Femur (tissue), 1 donor: ENCODE measurements around the gene GSE1.

ENCODE experiments used
- DNase-seq: peaks from one replicate; pipeline ENCODE4 v3.0.0-alpha.2; 2017

Gene GSE1

DNA sequence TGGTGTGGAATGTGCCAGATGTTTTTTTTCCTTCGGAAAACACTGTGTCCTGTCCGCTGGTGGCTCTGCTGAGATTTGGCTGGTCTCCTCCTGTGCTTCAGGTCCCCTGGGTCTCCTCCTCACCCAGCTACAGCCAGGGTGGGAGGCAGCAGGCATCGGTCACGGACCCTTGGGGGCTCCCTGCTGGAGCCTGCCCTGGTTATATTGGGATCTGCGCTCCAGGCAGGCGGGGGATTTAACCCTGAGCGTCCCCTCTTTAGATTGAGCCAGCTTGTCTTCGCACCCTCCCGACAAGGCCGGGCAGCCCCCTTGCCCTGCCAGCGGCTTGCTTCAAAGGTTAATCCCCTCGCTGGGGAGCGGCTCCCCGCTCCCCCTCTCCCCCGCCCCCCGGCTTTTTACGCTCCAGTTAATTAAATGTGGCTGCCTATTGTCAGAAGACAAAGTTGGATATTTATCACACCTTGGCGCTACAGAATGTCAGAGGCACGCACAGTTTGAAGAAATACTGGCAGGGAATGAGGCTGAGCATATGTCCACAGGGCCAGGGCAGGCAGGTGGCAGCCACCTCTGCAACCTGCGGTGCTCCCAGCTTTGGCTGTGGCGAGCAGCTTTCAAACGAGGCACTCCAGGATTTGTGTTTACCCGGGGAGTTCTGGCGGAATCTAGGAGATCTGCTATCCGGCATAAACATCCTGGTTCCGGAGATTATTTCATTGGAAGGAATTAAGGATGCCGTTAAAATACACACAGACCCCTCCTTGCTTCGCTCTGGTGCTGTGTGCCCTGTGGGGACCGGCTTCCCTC is 38.2 kb upstream of the GSE1 start:
- no peak for DNase-seq

DNA sequence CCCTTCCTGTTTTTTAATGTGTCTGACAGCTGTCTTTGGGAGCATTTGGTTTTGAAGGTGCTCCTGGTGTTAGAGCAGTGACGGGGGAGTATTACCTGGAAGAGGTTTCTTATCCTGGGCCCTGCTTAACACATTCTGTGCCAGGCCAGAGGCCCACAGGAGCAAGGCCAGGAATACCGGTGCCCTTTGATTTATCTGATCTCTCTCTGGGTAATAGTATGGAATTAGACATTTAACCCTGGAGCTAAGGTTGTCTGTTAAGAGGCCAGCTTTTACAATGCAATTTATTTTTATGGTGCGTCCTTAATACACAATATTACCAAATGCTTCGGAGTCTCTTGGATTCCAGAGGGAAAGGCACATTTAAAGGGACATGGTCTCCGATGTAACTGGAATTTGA is 37.2 kb upstream of the GSE1 start:
- DNase-seq, result no peak

- DNase-seq, result no peak
These were observed 36.2 kb upstream of the GSE1 start for GRCh38 chr16:85576944-85577343.

DNA sequence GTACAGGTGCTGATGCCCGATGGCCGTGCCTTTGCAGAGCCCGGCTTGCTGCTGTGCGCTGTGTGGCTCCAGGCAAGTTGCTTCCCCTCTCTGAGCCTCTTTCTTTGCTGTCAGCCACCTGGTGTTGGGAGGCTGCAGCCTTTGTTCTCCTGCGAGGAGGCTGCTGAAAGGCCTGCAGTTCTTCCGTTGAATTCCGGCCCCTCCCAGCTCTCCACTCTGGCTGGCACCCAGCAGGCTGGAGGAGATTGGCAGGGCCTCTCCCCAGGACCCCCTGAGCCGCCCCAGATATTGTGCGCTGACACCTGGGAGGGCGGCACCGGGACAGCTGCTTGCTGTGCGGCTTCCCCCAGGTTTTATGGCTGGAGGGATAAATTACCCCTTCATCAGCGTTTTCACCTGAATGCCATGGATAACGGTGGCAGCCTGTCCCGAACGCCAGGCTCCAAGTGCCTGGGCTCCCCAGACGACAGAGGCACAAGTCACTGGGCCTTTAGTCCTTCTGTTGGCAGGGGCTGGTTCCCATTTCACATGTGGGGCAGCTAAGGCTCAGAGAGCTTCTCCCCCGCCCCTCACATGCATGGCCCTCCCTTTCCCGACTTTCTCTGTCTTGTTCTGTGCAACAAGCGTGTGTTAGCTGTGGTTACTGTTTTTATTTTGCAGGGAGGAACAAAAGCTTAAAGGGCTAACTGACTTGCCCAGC is 35.1 kb upstream of the GSE1 start:
- DNase-seq, result no peak

DNA sequence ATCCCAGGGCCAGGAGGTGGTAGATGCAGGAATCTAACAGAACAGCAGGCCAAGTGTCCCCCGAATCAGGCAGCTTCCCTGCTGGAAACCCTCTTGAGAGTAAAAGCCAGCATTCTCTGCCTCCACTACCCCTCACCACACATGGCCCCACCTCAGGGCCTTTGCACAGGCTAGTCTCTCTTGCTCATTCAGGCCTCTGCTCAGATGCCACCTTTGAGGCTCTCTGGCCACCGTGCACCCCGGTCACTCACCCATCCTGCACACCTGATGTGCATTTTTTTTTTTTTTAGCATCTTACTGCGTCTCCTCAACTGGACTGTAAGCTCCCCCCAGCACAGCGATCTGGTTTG is 34.5 kb upstream of the GSE1 start:
- DNase-seq, result no peak

GRCh38 chr16:85579191-85579590 is 33.9 kb upstream of the GSE1 start:
- DNase-seq, result no peak

DNA sequence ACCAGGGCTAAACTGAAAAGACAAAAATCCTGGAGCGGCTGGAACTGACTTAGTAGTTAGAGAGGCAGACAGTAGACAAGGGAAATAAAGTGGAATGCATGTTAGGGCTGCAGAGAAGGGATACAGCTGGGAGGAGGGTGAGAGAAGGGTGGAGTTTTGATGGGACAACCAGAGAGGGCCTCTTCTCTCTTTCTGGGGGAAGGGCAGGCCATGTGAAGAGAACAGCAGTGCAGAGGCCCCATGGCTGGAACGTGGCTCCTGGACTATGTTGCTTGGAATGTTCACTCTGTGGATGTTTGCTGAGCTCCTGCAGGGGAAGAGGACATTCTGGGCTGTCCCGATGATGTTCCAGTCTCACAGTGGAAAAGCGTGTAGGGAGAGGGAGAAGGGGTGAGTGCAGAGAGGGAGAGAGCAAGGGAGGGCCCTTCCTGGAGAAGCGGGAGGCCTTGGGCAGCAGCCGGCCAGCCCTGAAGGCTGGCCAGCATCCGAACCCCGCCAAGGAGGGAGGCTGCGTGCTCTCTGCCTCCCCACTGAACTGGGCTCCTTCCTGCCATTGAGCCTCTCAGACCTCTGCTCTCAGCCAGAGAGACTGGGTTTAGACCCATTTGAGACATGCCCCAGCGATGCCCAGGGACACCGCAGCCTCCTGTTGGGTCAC is 33.1 kb upstream of the GSE1 start:
- DNase-seq, result no peak

GRCh38 chr16:85580684-85581083 is 32.4 kb upstream of the GSE1 start:
- DNase-seq, result no peak

DNA sequence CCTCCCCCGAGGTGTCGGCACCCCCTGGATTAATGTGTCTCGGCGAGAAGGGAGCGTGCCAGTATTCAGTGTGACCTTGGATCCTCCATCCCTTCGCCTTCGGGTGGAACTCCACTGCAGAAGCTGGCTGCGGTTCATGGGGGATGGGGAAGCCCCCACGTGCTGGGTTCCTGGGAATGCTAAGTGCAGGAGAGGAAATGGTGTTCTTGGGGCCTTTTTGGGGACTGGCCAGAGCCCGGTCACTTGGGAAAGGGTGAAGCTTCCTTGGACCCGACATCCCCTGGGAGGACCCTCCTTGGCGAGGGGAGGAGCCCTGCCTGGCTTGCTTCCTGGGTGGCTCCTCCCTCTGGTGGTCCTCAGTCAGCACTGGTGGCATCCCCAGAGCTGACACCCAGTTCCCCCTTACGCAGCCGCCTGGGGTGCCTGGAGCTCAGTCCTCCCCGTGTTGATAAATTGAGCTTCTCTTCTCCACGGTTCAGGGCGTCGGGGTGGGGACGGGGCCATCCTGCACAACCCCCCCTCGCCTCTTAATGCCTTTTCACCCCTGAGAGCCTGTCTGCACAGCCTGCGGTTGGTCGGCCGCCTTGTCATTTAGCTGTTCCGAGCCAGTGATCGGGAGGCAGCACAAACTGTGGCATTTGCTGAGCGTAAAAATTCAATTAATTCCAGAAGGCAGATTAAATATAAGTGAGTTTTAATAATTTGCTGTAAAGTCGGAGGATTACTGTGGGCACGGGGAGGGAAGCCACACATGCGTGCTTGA is 30.7 kb upstream of the GSE1 start:
- DNase-seq, result no peak

DNA sequence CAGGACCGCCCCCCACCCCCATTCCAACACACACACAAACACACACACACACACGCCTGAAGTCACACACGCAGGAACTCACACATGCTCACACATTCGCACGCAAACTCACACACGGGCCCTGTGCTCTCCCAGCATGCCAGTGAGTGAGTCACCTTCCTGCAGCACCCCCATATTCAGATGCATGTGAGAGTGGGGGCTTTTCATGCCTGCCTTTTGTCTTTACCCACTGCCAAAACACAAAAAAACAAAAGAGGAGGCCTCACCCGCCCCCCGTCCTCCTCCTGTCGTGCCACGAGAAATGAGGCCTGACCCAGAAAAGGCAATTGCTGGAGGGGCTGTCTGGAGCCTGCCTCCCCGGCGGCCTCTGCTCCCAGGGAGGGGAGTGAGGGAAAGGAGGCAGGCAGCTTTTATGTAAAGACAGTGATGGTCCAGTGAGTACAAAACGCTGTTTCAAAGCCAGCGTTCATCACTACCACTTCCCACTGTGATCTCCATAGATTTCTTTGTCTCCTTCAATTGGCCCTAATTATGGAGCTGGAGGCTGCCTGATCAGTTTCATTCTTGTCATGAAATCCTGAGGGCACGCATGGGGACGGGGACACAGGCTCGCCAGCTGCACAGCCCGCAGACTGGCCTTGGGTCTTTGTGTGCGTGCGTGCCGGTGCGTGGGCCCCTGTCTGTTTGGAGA is 29.5 kb upstream of the GSE1 start:
- no peak for DNase-seq

GRCh38 chr16:85584267-85584666 is 28.9 kb upstream of the GSE1 start:
- no peak for DNase-seq

DNA sequence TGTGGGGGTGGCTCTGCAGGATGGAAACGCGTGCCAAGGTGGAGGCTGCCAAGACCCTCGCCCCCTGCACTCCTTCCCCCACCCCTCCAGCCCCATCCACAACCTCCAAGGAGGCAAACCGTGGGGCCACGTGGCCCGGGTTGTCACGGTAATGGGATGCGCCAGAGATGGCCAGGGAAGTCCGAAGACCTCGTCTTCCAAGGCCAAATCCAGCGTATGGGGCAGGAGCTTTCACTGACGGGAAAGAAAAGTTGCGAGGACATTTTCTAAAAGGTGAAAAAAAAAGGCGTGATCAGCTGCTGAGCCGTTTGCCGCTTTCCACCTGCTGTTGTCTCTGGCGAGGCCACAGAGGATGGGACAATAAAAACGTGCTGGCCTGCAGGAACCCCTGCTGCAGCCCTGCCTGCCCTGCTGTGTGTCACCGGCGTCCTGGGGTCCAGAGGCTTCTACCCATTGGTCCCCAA is 28.3 kb upstream of the GSE1 start:
- DNase-seq, result no peak

DNA sequence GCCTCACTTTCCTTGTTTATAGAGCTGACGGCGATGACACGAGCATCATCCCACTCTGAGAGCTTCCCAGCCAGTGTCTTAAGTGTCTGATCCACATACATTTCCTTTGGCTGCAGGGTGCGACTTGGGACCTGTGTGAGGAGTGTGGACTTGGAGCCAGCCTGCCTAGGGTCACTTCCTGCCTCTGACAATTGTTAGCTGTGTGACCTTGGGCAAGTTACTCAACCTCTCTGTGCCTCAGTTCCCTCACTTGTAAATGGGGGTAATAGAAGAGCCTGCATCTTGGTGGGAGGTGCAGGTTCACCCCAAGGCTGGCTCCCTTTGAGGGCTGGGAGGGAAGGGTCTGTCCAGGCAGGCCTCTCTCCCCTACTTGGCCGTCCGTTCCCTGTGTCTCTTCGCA is 27.4 kb upstream of the GSE1 start:
- no peak for DNase-seq

GRCh38 chr16:85586380-85587104 is 26.6 kb upstream of the GSE1 start:
- peak; percentile 87 for DNase-seq

DNA sequence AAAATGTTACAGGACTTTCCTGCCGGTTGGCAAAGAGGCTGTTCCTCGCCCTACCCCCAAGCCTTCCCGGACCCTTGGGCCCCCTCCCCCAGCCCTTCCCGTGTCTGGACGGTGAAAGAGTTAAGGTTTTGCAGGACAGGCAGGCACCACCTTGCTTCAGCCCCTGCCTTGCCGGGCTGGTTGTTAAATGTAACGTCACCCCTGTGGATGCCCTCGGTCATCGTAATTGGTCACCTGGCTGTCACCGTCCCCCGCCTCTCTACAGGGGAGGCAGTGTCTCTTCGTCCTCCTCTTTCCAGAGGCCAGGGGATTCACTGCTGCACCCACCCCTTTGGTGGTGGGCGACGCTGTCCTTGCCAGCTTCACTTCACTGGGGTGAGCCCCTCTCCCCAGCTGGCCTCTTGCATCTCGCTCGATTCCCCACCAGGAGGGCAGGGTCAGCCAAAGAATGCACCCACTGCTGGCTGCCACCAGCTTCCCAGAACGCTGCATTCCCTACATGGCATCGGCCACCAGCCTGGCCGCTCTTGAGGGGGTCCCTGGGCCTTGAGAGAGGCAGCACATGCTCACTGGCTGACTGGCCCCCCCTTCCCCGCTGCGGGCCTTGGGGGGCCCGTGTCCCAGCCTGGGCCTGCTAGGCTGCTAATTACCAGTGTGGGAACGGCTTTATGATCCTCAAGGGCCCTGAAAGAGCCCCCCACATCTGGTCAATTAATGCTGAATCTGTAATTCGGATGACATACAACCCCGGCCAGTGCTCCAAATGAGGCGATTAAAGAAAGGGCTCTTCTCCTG is 25.2 kb upstream of the GSE1 start:
- DNase-seq, result no peak

GRCh38 chr16:85588562-85589503 is 24.3 kb upstream of the GSE1 start:
- no peak for DNase-seq

GRCh38 chr16:85589688-85590505 is 23.2 kb upstream of the GSE1 start:
- no peak for DNase-seq

GRCh38 chr16:85590506-85590832 is 22.7 kb upstream of the GSE1 start:
- DNase-seq, result no peak

DNA sequence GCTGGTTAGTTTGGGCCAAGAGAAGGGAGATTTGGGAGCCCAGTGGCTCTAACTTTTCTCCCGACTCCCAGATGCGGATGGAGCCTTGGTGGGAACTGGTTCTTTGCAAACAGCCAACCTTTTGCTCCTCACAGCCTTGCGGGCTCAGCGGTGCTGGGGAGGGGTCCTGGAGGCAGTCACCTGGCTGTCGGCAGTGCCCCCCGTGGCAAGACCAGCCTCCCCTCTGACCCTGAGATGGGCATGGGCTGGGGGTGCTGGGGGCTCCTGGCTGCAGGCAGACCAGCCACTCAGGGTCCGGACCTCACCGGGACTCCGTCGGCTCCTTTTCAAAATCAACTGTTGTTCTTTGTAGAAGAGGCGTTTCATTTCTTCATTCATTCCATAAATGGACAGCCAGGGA is 21.7 kb upstream of the GSE1 start:
- no peak for DNase-seq
